CD4-positive, alpha-beta T cell treated with Interleukin-15 for 4 hours (primary cell): ENCODE data around the gene RDH13.
"Not testable (repeated sequence)": the region's sequence is repeated elsewhere in the genome, so short reads cannot be mapped to it uniquely, and the experiment has no call there.

ENCODE experiments used
- DNase-seq: peaks from one replicate; pipeline ENCODE4 v3.0.0-alpha.2; 2020; ENCODE audit warnings: low spot score

The RDH13 gene

GRCh38 chr19:55044771-55045716 is 17.9 kb downstream of the RDH13 start:
- no peak for DNase-seq

GRCh38 chr19:55044286-55044685 is 18.7 kb downstream of the RDH13 start:
- DNase-seq, result no peak

- DNase-seq, result no peak
These were observed 20.3 kb downstream of the RDH13 start for GRCh38 chr19:55042688-55043087.

- DNase-seq, result no peak
These were observed 20.6 kb downstream of the RDH13 start for GRCh38 chr19:55042344-55042678.

- DNase-seq, result no peak
These were observed 21.2 kb downstream of the RDH13 start for GRCh38 chr19:55041627-55042343.

- DNase-seq, result no peak
These were observed 21.7 kb downstream of the RDH13 start for GRCh38 chr19:55041244-55041626.

- not testable (repeated sequence) for DNase-seq
These were observed 22.3 kb downstream of the RDH13 start for GRCh38 chr19:55040654-55041053.

GRCh38 chr19:55037603-55038002 is 25.3 kb downstream of the RDH13 start:
- DNase-seq, result not testable (repeated sequence)

- DNase-seq, result no peak
These were observed 26.9 kb downstream of the RDH13 start for GRCh38 chr19:55036058-55036457.

- no peak for DNase-seq
These were observed 28.2 kb downstream of the RDH13 start for GRCh38 chr19:55034751-55035150.

GRCh38 chr19:55032976-55033643 is 29.8 kb downstream of the RDH13 start:
- DNase-seq, result not testable (repeated sequence)

GRCh38 chr19:55032170-55032800 is 30.7 kb downstream of the RDH13 start:
- DNase-seq, result no peak

- no peak for DNase-seq
These were observed 31.8 kb downstream of the RDH13 start for GRCh38 chr19:55031178-55031577.

GRCh38 chr19:55028757-55029156 is 34.2 kb downstream of the RDH13 start:
- no peak for DNase-seq

- DNase-seq, result no peak
These were observed 35.2 kb downstream of the RDH13 start for GRCh38 chr19:55027472-55028337.

- DNase-seq, result not testable (repeated sequence)
These were observed 35.8 kb downstream of the RDH13 start for GRCh38 chr19:55027140-55027471.

GRCh38 chr19:55024111-55024510 is 38.8 kb downstream of the RDH13 start:
- DNase-seq, result no peak

GRCh38 chr19:55020351-55020750 is 42.6 kb downstream of the RDH13 start:
- DNase-seq, result not testable (repeated sequence)

GRCh38 chr19:55018633-55019032 is 44.3 kb downstream of the RDH13 start:
- no peak for DNase-seq

GRCh38 chr19:55018216-55018615 is 44.7 kb downstream of the RDH13 start:
- DNase-seq, result no peak

GRCh38 chr19:55016017-55016416 is 46.9 kb downstream of the RDH13 start:
- no peak for DNase-seq
